ENCODE measurements around the gene HSP90AA1.

DNA sequence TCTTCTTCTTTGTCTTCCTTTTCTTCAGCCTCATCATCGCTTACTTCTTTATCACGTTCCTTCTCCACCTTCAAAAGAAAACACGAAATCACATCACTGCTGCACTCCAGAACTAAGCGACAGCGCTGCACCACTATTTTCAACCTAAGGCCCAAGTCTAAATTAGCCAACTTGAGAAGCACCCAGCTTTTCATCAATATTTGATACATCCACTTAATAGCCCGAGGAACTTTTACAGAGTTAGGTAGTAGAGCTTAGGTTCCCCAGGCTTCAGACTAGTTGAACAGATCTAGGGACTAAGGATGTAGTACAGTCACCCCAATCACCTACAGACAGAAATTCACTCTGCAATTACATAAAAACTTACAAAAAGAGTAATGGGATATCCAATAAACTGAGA, 1.9 kb downstream of the HSP90AA1 start:
- TF ChIP-seq, protein P1, sequence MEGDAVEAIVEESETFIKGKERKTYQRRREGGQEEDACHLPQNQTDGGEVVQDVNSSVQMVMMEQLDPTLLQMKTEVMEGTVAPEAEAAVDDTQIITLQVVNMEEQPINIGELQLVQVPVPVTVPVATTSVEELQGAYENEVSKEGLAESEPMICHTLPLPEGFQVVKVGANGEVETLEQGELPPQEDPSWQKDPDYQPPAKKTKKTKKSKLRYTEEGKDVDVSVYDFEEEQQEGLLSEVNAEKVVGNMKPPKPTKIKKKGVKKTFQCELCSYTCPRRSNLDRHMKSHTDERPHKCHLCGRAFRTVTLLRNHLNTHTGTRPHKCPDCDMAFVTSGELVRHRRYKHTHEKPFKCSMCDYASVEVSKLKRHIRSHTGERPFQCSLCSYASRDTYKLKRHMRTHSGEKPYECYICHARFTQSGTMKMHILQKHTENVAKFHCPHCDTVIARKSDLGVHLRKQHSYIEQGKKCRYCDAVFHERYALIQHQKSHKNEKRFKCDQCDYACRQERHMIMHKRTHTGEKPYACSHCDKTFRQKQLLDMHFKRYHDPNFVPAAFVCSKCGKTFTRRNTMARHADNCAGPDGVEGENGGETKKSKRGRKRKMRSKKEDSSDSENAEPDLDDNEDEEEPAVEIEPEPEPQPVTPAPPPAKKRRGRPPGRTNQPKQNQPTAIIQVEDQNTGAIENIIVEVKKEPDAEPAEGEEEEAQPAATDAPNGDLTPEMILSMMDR (IDR thresholded peaks at IDR 0.05), result no peak
- no peak for TF ChIP-seq POLR2AphosphoS5 (IDR thresholded peaks at IDR 0.05; ENCODE audit: insufficient read depth in 1 of 2, low read depth in 1 of 2)
